Fibroblast of villous mesenchyme (primary cell): ENCODE results near the gene GPR152. TPM values are rescaled to one million over a fixed set of nuclear protein-coding genes. Genes with fewer than 3 reads are reported as not detected.

Experiments
- DNase-seq: peaks from one replicate; pipeline ENCODE4 v3.0.0-alpha.2; 2010; ENCODE audit warnings: low read depth
- H3K4me3 ChIP-seq: 2 replicates; pipeline ENCODE4 v1.5.1; 2011; ENCODE audit warnings: low read depth, mild to moderate bottlenecking, low read length
- CTCF ChIP-seq: IDR thresholded peaks from 2 replicates; pipeline ENCODE4 v1.5.1; 2012; ENCODE audit warnings: low read depth, mild to moderate bottlenecking, low read length; ENCODE audit not compliant: insufficient read depth
- total RNA-seq: library from RNA; depleted of rRNA; stranded (reverse); fragments of >200 nt; gene quantifications from 2 replicates; pipeline ENCODE4 v1.2.3, GENCODE V29; 2012

GPR152 gene
- total RNA-seq, 1 donor = not detected

- TF ChIP-seq CTCF = no peak
- no peak for DNase-seq
- no peak overlapping the region for H3K4me3 ChIP-seq
Observed at GRCh38 chr11:67450796-67451657, 1.5 kb downstream of the GPR152 start.

- TF ChIP-seq CTCF = no peak
- H3K4me3 ChIP-seq = no peak overlapping the region
- DNase-seq = no peak
Observed at GRCh38 chr11:67449116-67449844, 3.2 kb downstream of the GPR152 start.

GRCh38 chr11:67448220-67448609 is 4.3 kb downstream of the GPR152 start:
- no peak for DNase-seq
- no peak overlapping the region for H3K4me3 ChIP-seq
- TF ChIP-seq CTCF = no peak

GRCh38 chr11:67445515-67445914 is 7.0 kb downstream of the GPR152 start:
- DNase-seq = no peak
- no peak for TF ChIP-seq CTCF
- H3K4me3 ChIP-seq = no peak overlapping the region

- peak overlapping the region; percentile 80 for H3K4me3 ChIP-seq
- no peak for TF ChIP-seq CTCF
- peak; percentile 5 for DNase-seq
Observed at GRCh38 chr11:67442504-67443404, 9.8 kb downstream of the GPR152 start.

GRCh38 chr11:67441731-67442351 is 10.7 kb downstream of the GPR152 start:
- H3K4me3 ChIP-seq = no peak overlapping the region
- TF ChIP-seq CTCF = no peak
- DNase-seq = no peak
